Neural progenitor cell (in vitro differentiated cells): ENCODE data around the gene TAOK1.

Source experiments
- EZH2phosphoT487 ChIP-seq: fragments of 200-600 bp; sonication (generic); IDR thresholded peaks from 2 replicates; pipeline ENCODE4 v1.6.1; 2017; ENCODE audit warnings: antibody characterized with exemption
- TF ChIP-seq, protein P1 (sequence below): fragments of 200-600 bp; sonication (generic); IDR thresholded peaks from 2 replicates; pipeline ENCODE4 v1.5.1; 2017; ENCODE audit warnings: antibody characterized with exemption, mild to moderate bottlenecking

DNA sequence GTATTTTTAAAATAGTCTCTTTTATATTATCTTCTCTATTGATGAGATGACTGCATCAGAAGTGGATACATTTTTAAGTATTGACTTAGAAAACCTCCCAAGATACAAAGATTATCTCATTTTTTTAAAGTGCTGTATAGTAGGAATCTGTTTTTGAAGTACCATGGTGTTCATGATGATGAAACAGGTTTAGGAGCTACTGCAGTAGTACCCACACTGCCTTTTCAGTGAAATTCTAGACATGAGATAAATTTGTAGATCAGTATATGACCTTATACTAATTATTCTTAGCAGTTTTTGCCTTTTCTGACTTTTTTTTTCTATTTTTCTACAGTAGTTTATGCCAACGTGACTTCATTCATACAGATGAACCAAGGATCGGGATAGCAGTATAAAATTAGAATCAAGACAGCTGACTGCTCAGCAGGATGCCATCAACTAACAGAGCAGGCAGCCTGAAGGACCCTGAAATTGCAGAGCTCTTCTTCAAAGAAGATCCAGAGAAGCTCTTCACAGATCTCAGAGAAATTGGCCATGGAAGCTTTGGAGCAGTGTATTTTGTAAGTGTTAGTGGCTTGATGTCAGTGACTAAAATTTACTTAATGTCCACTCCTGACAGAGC, 61.1 kb downstream of the TAOK1 start:
- TF ChIP-seq, protein P1, sequence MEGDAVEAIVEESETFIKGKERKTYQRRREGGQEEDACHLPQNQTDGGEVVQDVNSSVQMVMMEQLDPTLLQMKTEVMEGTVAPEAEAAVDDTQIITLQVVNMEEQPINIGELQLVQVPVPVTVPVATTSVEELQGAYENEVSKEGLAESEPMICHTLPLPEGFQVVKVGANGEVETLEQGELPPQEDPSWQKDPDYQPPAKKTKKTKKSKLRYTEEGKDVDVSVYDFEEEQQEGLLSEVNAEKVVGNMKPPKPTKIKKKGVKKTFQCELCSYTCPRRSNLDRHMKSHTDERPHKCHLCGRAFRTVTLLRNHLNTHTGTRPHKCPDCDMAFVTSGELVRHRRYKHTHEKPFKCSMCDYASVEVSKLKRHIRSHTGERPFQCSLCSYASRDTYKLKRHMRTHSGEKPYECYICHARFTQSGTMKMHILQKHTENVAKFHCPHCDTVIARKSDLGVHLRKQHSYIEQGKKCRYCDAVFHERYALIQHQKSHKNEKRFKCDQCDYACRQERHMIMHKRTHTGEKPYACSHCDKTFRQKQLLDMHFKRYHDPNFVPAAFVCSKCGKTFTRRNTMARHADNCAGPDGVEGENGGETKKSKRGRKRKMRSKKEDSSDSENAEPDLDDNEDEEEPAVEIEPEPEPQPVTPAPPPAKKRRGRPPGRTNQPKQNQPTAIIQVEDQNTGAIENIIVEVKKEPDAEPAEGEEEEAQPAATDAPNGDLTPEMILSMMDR, result no peak
- no peak for TF ChIP-seq EZH2phosphoT487
